Fibroblast of peridontal ligament (primary cell): ENCODE results near the gene PSRC1.
"Not testable (repeated sequence)": the region's sequence is repeated elsewhere in the genome, so short reads cannot be mapped to it uniquely, and the experiment has no call there.

Experiments
- DNase-seq: peaks from one replicate; pipeline ENCODE4 v3.0.0-alpha.2; 2010; ENCODE audit errors: extremely low read depth

Gene PSRC1

GRCh38 chr1:109295712-109296415 is 12.9 kb upstream of the PSRC1 start:
- no peak for DNase-seq

GRCh38 chr1:109294481-109294880 is 11.5 kb upstream of the PSRC1 start:
- no peak for DNase-seq

- DNase-seq = no peak
Measured at GRCh38 chr1:109293026-109293425, 10.1 kb upstream of the PSRC1 start.

- DNase-seq = no peak
Measured at GRCh38 chr1:109292364-109292763, 9.4 kb upstream of the PSRC1 start.

GRCh38 chr1:109290998-109291397 is 8.1 kb upstream of the PSRC1 start:
- DNase-seq = no peak

- DNase-seq = no peak
Measured at GRCh38 chr1:109290137-109290536, 7.2 kb upstream of the PSRC1 start.

- not testable (repeated sequence) for DNase-seq
Measured at GRCh38 chr1:109286762-109287161, 3.8 kb upstream of the PSRC1 start.

- DNase-seq = no peak
Measured at GRCh38 chr1:109283748-109284600, 1.0 kb upstream of the PSRC1 start.

- DNase-seq = no peak
Measured at GRCh38 chr1:109282497-109282951, 421 bp downstream of the PSRC1 start.

GRCh38 chr1:109281680-109282496 is 1.1 kb downstream of the PSRC1 start:
- peak; percentile 17 for DNase-seq

GRCh38 chr1:109280862-109281261 is 2.1 kb downstream of the PSRC1 start:
- no peak for DNase-seq

- DNase-seq = no peak
Measured at GRCh38 chr1:109279615-109280278, 3.2 kb downstream of the PSRC1 start.

- DNase-seq = peak; percentile 64
Measured at GRCh38 chr1:109277434-109278204, 5.3 kb downstream of the PSRC1 start.

- peak; percentile 69 for DNase-seq
Measured at GRCh38 chr1:109275706-109276345, 7.1 kb downstream of the PSRC1 start.

- DNase-seq = no peak
Measured at GRCh38 chr1:109274533-109275476, 8.1 kb downstream of the PSRC1 start.

GRCh38 chr1:109273570-109274288 is 9.2 kb downstream of the PSRC1 start:
- no peak for DNase-seq

GRCh38 chr1:109272831-109273547 is 10.0 kb downstream of the PSRC1 start:
- DNase-seq = no peak
